ENCODE measurements around the gene ARL8A.

- TF ChIP-seq CTCF (IDR thresholded peaks at IDR 0.05; ENCODE audit: low read length) (no peak), EZH2 (optimal IDR thresholded peaks at IDR 0.05; ENCODE audit: low read depth, low read length) (no peak), EZH2phosphoT487 (IDR thresholded peaks at IDR 0.05; ENCODE audit: low read length) (no peak)
These were observed 16.9 kb upstream of the ARL8A start for GRCh38 chr1:202161151-202162046.
